GM21526 (cell line): Measurements from ENCODE around the gene FUCA1.
"Not testable (repeated sequence)": the region's sequence is repeated elsewhere in the genome, so short reads cannot be mapped to it uniquely, and the experiment has no call there.

Source experiments
- ATAC-seq: cut with Tn5 transposase; IDR thresholded peaks from one replicate; pipeline ENCODE4 v1.9.1; 2021; ENCODE audit warnings: moderate library complexity; ENCODE audit not compliant: unreplicated experiment, low FRiP score

The FUCA1 gene

GRCh38 chr1:23845163-23845562 is 22.9 kb downstream of the FUCA1 start:
- ATAC-seq = no peak

- ATAC-seq = no peak
Measured at GRCh38 chr1:23843644-23844043, 24.4 kb downstream of the FUCA1 start.

- peak; percentile 63 for ATAC-seq
Measured at GRCh38 chr1:23838401-23838866, 29.7 kb downstream of the FUCA1 start.

GRCh38 chr1:23837908-23838307 is 30.2 kb downstream of the FUCA1 start:
- ATAC-seq = no peak

- no peak for ATAC-seq
Measured at GRCh38 chr1:23836037-23836436, 32.1 kb downstream of the FUCA1 start.

- ATAC-seq = not testable (repeated sequence)
Measured at GRCh38 chr1:23834156-23834555, 33.9 kb downstream of the FUCA1 start.

- ATAC-seq = no peak
Measured at GRCh38 chr1:23827717-23828116, 40.4 kb downstream of the FUCA1 start.

- not testable (repeated sequence) for ATAC-seq
Measured at GRCh38 chr1:23826590-23826989, 41.5 kb downstream of the FUCA1 start.

- ATAC-seq = no peak
Measured at GRCh38 chr1:23825762-23826522, 42.1 kb downstream of the FUCA1 start.

- ATAC-seq = peak; percentile 65
Measured at GRCh38 chr1:23825076-23825761, 42.9 kb downstream of the FUCA1 start, which contains the start of gene HMGCL. HMGCL (minus strand) TSS chr1:23825429; CDS start chr1:23825415, 14 bp downstream.

GRCh38 chr1:23824711-23825075 is 43.4 kb downstream of the FUCA1 start:
- no peak for ATAC-seq

- ATAC-seq = no peak
Measured at GRCh38 chr1:23823767-23824166, 44.3 kb downstream of the FUCA1 start.

- no peak for ATAC-seq
Measured at GRCh38 chr1:23817633-23818032, 50.5 kb downstream of the FUCA1 start.

- no peak for ATAC-seq
Measured at GRCh38 chr1:23816906-23817305, 51.2 kb downstream of the FUCA1 start.

- ATAC-seq = no peak
Measured at GRCh38 chr1:23816361-23816760, 51.7 kb downstream of the FUCA1 start.

GRCh38 chr1:23814016-23814415 is 54.1 kb downstream of the FUCA1 start:
- no peak for ATAC-seq

- no peak for ATAC-seq
Measured at GRCh38 chr1:23810818-23811540, 57.1 kb downstream of the FUCA1 start.

GRCh38 chr1:23809751-23810171 is 58.3 kb downstream of the FUCA1 start:
- ATAC-seq = no peak

GRCh38 chr1:23807453-23807852 is 60.6 kb downstream of the FUCA1 start:
- ATAC-seq = no peak

- ATAC-seq = no peak
Measured at GRCh38 chr1:23806280-23806679, 61.8 kb downstream of the FUCA1 start.

GRCh38 chr1:23805025-23805424 is 63.1 kb downstream of the FUCA1 start:
- ATAC-seq = no peak
